HepG2 (cell line): ENCODE results near the gene PIP5KL1. TPM values are rescaled to one million over a fixed set of nuclear protein-coding genes. Genes with fewer than 3 reads are reported as not detected.

Experiments
- BRCA1 ChIP-seq: sonication (generic); formaldehyde crosslinking; IDR thresholded peaks from 2 replicates; pipeline ENCODE4 v1.4.0; 2020; ENCODE audit warnings: missing genetic modification reagents
- HHEX ChIP-seq: IDR thresholded peaks from 2 replicates; pipeline ENCODE4 v1.6.1; 2016; ENCODE audit warnings: control low read depth
- IKZF4 ChIP-seq: sonication (generic); formaldehyde crosslinking; IDR thresholded peaks from 2 replicates; pipeline ENCODE4 v1.5.1; 2020; ENCODE audit warnings: borderline replicate concordance, mild to moderate bottlenecking, low read depth, missing genetic modification reagents; ENCODE audit errors: not compliant biosample characterization
- MXD4 ChIP-seq: IDR thresholded peaks from 2 replicates; pipeline ENCODE4 v1.6.1; 2016; ENCODE audit warnings: mild to moderate bottlenecking, missing biosample characterization, missing genetic modification reagents
- RELA ChIP-seq: sonication (generic); formaldehyde crosslinking; IDR thresholded peaks from 2 replicates; pipeline ENCODE4 v1.4.0; 2020; ENCODE audit warnings: missing genetic modification reagents
- TEAD2 ChIP-seq: sonication (generic); formaldehyde crosslinking; IDR thresholded peaks from 2 replicates; pipeline ENCODE4 v1.9.0; 2021; ENCODE audit warnings: missing genetic modification reagents
- ZFP82 ChIP-seq: sonication (generic); formaldehyde crosslinking; IDR thresholded peaks from 2 replicates; pipeline ENCODE4 v1.5.1; 2020; ENCODE audit warnings: mild to moderate bottlenecking, missing genetic modification reagents, borderline replicate concordance
- ZFX ChIP-seq: sonication (generic); formaldehyde crosslinking; IDR thresholded peaks from 2 replicates; pipeline ENCODE4 v1.4.0; 2020; ENCODE audit warnings: mild to moderate bottlenecking, low read depth, missing genetic modification reagents, moderate library complexity
- ZKSCAN1 ChIP-seq: fragments of 150-350 bp; IDR thresholded peaks from 2 replicates; pipeline ENCODE4 v1.6.1; 2014; ENCODE audit warnings: low read length
- ZNF101 ChIP-seq: sonication (generic); formaldehyde crosslinking; IDR thresholded peaks from 2 replicates; pipeline ENCODE4 v1.4.0; 2020; ENCODE audit warnings: mild to moderate bottlenecking, low read depth, missing genetic modification reagents, borderline replicate concordance
- ZNF260 ChIP-seq: sonication (generic); formaldehyde crosslinking; IDR thresholded peaks from 2 replicates; pipeline ENCODE4 v1.4.0; 2020; ENCODE audit warnings: missing genetic modification reagents, low read depth, mild to moderate bottlenecking, borderline replicate concordance
- ZNF367 ChIP-seq: sonication (generic); formaldehyde crosslinking; IDR thresholded peaks from 2 replicates; pipeline ENCODE4 v1.4.0; 2020; ENCODE audit warnings: missing genetic modification reagents, borderline replicate concordance
- ZNF550 ChIP-seq: sonication (generic); formaldehyde crosslinking; IDR thresholded peaks from 2 replicates; pipeline ENCODE4 v1.4.0; 2020; ENCODE audit warnings: mild to moderate bottlenecking, missing genetic modification reagents, borderline replicate concordance
- ZNF776 ChIP-seq: sonication (generic); formaldehyde crosslinking; IDR thresholded peaks from 2 replicates; pipeline ENCODE4 v1.4.0; 2020; ENCODE audit warnings: mild to moderate bottlenecking, missing genetic modification reagents
- polyA plus RNA-seq, 8 experiments: library from polyadenylated mRNA; depleted of rRNA in 3 of 8; stranded (reverse) in 7 of 8; unstranded in 1 of 8; fragments of >200 nt; fragmentation: Illumina TruSeq in 4 of 8; extraction: Trizol in 4 of 8; gene quantifications; 2 replicates each; pipeline versions ENCODE4 v1.2.1 to v1.2.3, GENCODE V29; 2011 to 2016; ENCODE audit warnings: low read depth in 4 of 8, missing spikeins in 1 of 8, mixed read lengths in 1 of 8; ENCODE audit not compliant: insufficient read depth in 1 of 8
- total RNA-seq, 5 experiments: library from RNA; depleted of rRNA; stranded (reverse); fragments of >200 nt; fragmentation: Illumina TruSeq; extraction: Trizol; gene quantifications; 2 replicates each; pipeline ENCODE4 v1.2.3, GENCODE V29; 2016; ENCODE audit warnings: low read depth in 1 of 5
- TF ChIP-seq, protein P1 (sequence below): sonication (generic); formaldehyde crosslinking; IDR thresholded peaks from 2 replicates; pipeline ENCODE4 v1.4.0; 2020; ENCODE audit warnings: missing genetic modification reagents
- TF ChIP-seq, protein P2 (sequence below): conservative IDR thresholded peaks from 2 replicates; pipeline ENCODE4 v1.6.1; 2018; ENCODE audit warnings: missing genetic modification reagents
- TF ChIP-seq, protein P3 (sequence below): sonication (generic); formaldehyde crosslinking; IDR thresholded peaks from 2 replicates; pipeline ENCODE4 v1.9.0; 2021; ENCODE audit warnings: missing genetic modification reagents, borderline replicate concordance
- TF ChIP-seq, protein P4 (sequence below): IDR thresholded peaks from 2 replicates; pipeline ENCODE4 v1.6.1; 2016; ENCODE audit warnings: low read depth, control low read depth

Gene PIP5KL1
- total and polyA plus RNA-seq, 2 of the 13 experiments (the other 11 are each of a cell fraction or from before 2014, with no cell fraction given) = 0.20 to 0.49 TPM

DNA sequence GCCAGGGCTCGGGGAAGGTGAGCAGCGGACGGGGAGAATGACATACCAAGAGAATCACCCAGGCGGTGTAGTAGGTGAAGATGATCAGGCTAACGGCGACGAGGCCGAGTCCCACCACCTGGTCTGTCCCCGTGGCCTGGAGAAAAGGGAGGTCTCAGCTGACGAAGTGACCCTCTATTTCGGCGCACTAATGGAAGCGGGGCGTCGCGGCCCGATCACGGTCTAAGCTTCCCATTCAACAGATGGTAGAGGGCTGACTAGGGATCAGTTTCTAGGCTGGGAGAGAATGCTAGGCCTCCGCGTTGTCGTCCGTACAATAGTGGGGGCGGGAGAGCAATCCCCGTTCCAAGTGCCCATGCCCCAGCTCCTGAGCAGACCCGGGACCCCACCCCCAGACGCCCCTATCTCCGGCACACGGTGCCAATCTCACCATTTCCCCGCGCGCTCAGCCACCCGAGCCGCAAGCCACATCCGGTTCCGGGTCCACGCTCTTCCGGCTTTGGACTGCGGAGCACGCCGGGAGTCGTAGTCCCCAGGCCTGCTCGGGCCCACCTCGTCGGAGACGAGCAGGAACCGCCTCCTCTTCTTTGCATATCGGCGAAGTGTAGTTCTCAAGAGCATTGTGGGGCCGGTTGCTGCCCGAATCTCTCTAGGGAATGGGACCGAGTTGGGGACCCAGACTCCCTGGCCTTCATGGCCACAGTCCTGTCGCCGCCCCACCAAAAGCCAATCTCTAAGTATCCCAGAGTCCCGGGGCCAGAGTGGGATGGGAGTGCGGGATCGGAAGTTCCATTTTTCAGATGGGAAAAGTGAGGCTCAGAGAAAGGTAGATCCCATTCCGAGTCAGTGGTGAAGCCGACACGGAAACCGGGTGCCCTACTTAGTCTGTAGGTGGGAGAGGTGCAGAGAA lies 7.1 kb upstream of the PIP5KL1 start, which contains the start of gene DPM2 (continued):
- TF ChIP-seq, protein P1, sequence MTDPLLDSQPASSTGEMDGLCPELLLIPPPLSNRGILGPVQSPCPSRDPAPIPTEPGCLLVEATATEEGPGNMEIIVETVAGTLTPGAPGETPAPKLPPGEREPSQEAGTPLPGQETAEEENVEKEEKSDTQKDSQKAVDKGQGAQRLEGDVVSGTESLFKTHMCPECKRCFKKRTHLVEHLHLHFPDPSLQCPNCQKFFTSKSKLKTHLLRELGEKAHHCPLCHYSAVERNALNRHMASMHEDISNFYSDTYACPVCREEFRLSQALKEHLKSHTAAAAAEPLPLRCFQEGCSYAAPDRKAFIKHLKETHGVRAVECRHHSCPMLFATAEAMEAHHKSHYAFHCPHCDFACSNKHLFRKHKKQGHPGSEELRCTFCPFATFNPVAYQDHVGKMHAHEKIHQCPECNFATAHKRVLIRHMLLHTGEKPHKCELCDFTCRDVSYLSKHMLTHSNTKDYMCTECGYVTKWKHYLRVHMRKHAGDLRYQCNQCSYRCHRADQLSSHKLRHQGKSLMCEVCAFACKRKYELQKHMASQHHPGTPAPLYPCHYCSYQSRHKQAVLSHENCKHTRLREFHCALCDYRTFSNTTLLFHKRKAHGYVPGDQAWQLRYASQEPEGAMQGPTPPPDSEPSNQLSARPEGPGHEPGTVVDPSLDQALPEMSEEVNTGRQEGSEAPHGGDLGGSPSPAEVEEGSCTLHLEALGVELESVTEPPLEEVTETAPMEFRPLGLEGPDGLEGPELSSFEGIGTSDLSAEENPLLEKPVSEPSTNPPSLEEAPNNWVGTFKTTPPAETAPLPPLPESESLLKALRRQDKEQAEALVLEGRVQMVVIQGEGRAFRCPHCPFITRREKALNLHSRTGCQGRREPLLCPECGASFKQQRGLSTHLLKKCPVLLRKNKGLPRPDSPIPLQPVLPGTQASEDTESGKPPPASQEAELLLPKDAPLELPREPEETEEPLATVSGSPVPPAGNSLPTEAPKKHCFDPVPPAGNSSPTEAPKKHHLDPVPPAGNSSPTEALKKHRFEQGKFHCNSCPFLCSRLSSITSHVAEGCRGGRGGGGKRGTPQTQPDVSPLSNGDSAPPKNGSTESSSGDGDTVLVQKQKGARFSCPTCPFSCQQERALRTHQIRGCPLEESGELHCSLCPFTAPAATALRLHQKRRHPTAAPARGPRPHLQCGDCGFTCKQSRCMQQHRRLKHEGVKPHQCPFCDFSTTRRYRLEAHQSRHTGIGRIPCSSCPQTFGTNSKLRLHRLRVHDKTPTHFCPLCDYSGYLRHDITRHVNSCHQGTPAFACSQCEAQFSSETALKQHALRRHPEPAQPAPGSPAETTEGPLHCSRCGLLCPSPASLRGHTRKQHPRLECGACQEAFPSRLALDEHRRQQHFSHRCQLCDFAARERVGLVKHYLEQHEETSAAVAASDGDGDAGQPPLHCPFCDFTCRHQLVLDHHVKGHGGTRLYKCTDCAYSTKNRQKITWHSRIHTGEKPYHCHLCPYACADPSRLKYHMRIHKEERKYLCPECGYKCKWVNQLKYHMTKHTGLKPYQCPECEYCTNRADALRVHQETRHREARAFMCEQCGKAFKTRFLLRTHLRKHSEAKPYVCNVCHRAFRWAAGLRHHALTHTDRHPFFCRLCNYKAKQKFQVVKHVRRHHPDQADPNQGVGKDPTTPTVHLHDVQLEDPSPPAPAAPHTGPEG = no peak
- no peak for TF ChIP-seq HHEX (CRISPR knock-in tag)
- TF ChIP-seq, protein P2, sequence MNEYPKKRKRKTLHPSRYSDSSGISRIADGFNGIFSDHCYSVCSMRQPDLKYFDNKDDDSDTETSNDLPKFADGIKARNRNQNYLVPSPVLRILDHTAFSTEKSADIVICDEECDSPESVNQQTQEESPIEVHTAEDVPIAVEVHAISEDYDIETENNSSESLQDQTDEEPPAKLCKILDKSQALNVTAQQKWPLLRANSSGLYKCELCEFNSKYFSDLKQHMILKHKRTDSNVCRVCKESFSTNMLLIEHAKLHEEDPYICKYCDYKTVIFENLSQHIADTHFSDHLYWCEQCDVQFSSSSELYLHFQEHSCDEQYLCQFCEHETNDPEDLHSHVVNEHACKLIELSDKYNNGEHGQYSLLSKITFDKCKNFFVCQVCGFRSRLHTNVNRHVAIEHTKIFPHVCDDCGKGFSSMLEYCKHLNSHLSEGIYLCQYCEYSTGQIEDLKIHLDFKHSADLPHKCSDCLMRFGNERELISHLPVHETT (CRISPR knock-in tag) = no peak
- no peak for TF ChIP-seq ZNF101
- TF ChIP-seq IKZF4 (CRISPR knock-in tag) = no peak
- TF ChIP-seq BRCA1 = no peak
- no peak for TF ChIP-seq ZKSCAN1
- TF ChIP-seq RELA (CRISPR knock-in tag) = no peak
- no peak for TF ChIP-seq MXD4
- TF ChIP-seq ZNF776 (CRISPR knock-in tag) = no peak
- TF ChIP-seq, protein P3, sequence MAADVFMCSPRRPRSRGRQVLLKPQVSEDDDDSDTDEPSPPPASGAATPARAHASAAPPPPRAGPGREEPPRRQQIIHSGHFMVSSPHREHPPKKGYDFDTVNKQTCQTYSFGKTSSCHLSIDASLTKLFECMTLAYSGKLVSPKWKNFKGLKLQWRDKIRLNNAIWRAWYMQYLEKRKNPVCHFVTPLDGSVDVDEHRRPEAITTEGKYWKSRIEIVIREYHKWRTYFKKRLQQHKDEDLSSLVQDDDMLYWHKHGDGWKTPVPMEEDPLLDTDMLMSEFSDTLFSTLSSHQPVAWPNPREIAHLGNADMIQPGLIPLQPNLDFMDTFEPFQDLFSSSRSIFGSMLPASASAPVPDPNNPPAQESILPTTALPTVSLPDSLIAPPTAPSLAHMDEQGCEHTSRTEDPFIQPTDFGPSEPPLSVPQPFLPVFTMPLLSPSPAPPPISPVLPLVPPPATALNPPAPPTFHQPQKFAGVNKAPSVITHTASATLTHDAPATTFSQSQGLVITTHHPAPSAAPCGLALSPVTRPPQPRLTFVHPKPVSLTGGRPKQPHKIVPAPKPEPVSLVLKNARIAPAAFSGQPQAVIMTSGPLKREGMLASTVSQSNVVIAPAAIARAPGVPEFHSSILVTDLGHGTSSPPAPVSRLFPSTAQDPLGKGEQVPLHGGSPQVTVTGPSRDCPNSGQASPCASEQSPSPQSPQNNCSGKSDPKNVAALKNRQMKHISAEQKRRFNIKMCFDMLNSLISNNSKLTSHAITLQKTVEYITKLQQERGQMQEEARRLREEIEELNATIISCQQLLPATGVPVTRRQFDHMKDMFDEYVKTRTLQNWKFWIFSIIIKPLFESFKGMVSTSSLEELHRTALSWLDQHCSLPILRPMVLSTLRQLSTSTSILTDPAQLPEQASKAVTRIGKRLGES (CRISPR knock-in tag) = no peak
- no peak for TF ChIP-seq ZNF367 (CRISPR knock-in tag)
- TF ChIP-seq, protein P4, sequence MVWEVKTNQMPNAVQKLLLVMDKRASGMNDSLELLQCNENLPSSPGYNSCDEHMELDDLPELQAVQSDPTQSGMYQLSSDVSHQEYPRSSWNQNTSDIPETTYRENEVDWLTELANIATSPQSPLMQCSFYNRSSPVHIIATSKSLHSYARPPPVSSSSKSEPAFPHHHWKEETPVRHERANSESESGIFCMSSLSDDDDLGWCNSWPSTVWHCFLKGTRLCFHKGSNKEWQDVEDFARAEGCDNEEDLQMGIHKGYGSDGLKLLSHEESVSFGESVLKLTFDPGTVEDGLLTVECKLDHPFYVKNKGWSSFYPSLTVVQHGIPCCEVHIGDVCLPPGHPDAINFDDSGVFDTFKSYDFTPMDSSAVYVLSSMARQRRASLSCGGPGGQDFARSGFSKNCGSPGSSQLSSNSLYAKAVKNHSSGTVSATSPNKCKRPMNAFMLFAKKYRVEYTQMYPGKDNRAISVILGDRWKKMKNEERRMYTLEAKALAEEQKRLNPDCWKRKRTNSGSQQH (CRISPR knock-in tag) = no peak
- TF ChIP-seq ZNF550 (CRISPR knock-in tag) = no peak
- peak; percentile 91 for TF ChIP-seq ZFX
- TF ChIP-seq TEAD2 (CRISPR knock-in tag) = no peak
- TF ChIP-seq ZFP82 (CRISPR knock-in tag) = no peak
- no peak for TF ChIP-seq ZNF260 (CRISPR knock-in tag)
